Measurements from ENCODE around the gene DCUN1D3.

DCUN1D3 gene

DNA sequence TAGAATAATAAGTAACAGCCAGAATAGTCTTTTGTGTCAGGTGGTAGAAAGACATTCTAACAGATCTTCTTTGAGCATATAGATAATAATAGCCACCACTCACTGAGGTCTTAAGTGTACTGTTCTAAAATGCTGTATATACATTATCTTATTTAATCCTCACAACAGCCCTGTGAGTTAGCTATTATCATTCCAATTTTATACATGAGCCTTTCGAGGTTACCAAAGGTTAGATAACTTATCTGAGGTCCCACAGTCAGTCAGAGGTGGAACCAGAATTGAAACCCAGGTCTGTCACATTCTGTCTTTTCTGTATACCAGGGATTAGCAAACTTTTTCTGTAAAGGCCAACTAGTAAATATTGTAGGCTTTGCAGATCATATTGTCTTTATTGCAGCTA lies 70.6 kb downstream of the DCUN1D3 start:
- H3K27ac ChIP-seq, result no peak overlapping the region
- TF ChIP-seq, protein P1, sequence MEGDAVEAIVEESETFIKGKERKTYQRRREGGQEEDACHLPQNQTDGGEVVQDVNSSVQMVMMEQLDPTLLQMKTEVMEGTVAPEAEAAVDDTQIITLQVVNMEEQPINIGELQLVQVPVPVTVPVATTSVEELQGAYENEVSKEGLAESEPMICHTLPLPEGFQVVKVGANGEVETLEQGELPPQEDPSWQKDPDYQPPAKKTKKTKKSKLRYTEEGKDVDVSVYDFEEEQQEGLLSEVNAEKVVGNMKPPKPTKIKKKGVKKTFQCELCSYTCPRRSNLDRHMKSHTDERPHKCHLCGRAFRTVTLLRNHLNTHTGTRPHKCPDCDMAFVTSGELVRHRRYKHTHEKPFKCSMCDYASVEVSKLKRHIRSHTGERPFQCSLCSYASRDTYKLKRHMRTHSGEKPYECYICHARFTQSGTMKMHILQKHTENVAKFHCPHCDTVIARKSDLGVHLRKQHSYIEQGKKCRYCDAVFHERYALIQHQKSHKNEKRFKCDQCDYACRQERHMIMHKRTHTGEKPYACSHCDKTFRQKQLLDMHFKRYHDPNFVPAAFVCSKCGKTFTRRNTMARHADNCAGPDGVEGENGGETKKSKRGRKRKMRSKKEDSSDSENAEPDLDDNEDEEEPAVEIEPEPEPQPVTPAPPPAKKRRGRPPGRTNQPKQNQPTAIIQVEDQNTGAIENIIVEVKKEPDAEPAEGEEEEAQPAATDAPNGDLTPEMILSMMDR (conservative IDR thresholded peaks at IDR 0.05), result no peak

DNA sequence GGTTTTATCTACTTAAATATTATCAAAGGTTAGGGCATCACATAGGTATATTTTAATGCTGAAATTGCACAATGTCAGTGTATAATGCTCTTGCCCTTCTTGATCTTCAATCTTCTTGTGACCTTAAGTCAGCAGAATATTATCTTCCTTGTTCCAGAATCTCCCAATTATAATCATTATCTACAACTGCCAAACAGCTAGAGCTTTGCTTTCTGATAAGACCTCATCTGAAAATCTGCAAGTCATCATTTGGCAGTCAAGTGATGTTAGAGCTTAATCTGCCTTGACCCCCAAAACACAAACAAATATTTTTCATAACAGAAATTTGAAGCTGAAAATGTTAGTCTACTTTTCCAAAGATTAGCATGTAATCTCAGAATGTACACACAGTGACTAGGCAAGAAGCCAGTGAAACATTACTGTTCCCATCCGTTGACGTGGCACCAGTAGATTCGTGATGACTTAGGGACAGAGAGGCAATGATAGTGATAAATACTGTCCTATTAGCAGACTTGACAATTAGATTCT lies 74.1 kb downstream of the DCUN1D3 start:
- TF ChIP-seq, protein P1 (conservative IDR thresholded peaks at IDR 0.05), result no peak
- peak overlapping the region; percentile 29 for H3K27ac ChIP-seq

DNA sequence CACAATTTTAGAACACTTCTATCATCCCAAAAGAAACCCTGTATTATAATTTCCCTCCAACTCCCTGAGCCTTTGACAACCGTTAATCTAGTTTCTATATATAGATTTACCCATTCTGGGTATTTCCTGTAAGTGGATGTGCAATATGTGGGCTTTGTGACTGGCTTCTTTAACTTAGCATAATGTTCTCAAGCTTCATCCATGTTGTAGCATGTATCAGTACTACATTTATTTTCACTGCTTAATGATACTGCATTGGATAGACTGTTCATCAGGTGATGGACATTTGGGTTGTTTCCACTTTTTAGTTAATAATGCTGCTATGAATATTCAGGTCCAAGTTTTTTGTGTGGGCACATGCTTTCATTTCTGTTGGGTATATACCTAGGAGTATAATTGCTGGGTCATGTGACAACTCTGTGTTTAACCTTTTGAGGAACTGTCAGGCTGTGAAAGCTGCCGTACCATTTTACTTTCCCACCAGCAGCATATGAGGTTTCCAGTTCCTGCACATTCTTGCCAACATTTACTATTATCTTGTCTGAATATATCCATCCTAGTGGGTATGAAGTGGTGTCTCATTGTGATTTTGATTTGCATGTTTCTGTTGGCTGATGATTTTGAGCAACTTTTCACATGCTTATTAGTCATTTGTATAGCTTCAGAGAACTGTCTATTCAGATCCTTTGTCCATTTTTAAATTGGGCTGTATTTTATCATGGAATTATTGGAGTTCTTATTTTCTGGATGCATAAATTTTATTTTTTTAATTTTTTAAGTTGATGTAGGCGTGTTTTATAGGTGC lies 77.4 kb downstream of the DCUN1D3 start:
- H3K27ac ChIP-seq, result peak overlapping the region; percentile 10; the same call in 1 of the 2 replicates
- TF ChIP-seq, protein P1 (conservative IDR thresholded peaks at IDR 0.05), result no peak

DNA sequence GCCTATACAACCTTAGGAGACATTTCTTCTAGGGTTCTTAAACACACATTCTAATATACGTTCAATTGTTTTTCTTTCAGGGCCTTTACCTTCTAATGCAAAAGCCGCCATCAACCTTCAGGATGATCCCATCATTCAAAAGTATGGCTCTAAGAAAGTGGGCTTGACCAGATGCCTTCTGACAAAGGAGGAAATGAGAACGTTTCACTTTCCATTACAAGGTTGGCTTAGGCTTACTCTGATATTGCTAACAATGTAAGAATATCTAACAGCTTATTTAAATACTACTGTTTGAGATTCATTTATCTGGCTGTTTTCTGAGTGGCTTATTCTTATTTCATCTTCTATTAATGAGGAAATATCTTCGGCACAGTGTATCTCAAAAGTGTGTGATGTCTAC lies 78.5 kb downstream of the DCUN1D3 start:
- no peak overlapping the region for H3K27ac ChIP-seq
- TF ChIP-seq, protein P1 (conservative IDR thresholded peaks at IDR 0.05), result no peak

DNA sequence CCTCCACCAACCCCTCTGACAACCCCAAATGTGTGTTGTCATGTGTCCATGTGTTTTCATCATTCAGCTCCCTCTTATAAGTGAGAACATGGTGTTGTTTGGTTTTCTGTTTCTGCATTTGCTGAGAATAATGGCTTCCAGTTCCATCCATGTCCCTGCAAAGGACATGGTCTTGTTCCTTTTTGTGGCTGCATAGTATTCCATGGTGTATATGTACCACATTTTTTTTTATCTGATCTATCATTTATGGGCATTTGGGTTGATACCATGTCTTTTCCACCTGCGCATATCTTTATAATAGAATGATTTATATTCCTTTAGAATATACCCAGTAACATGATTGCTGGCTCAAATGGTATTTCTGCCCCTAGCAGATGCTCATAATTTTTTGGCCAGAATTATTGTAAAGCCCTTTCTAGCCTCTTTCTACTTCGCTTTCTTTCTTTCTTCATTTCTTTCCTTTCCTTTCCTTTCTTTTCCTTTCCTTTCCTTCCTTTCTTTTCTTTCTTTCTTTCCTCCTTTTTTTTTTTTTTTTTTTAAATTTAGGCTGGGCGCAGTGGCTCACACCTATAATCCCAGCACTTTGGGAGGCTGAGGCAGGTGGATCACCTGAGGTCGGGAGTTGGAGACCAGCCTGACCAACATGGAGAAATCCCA lies 81.1 kb downstream of the DCUN1D3 start:
- TF ChIP-seq, protein P1 (conservative IDR thresholded peaks at IDR 0.05), result no peak
- H3K27ac ChIP-seq, result no peak overlapping the region

DNA sequence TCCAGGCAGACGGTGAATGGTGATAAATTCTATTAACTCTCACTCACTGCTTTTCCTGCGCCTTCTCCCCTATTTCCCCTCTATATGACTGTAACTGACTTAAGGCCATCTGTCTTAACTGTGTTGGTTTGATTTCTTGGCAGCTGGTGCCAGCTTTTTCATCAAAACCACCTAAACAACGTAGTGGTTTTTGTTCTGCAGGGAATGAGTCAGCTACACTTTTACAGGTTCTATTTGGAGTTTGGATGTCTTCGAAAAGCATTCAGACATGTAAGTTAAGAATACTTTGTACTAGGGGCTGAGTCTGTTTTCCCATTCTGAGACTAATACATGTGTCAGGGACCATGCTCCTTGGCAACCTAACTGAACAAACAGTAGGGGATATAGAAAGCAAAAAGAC lies 85.4 kb downstream of the DCUN1D3 start:
- TF ChIP-seq, protein P1 (conservative IDR thresholded peaks at IDR 0.05), result no peak
- peak overlapping the region; percentile 36 for H3K27ac ChIP-seq

DNA sequence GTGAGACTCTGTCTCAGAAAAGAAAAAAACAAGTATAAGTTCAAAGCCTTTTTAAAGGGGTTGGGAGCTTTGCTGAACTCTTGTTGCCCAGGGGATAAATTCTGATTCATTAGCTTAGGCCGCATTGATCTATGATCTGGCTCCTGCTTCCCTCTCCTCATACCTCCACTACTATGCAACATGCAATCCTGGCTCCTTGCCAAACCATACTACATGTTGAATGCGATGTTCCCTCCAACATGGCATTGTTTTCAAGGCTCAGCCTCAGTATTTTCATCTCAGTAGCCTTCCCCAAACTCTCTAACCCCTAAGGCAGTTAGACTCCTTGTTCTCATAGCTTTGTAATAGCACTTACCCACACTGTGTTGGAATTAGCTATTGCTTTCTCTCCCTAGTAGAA lies 87.6 kb downstream of the DCUN1D3 start:
- TF ChIP-seq, protein P1 (conservative IDR thresholded peaks at IDR 0.05), result no peak
- no peak overlapping the region for H3K27ac ChIP-seq

Data from VCaP (cell line).